CD14-positive monocyte (primary cell): ENCODE measurements around the gene DOCK3. TPM values are rescaled to one million over a fixed set of nuclear protein-coding genes. Genes with fewer than 3 reads are reported as not detected.
A peak's percentile ranks its signal among the peaks of the same experiment; 100 is the strongest.

ENCODE experiments used
- DNase-seq, 3 donors: peaks; one replicate each; pipeline ENCODE4 v3.0.0-alpha.2; 2011 to 2022
- H2AFZ ChIP-seq: 2 replicates; pipeline ENCODE4 v1.6.0; 2012; ENCODE audit warnings: mild to moderate bottlenecking, low read depth, low read length, inconsistent platforms; ENCODE audit not compliant: insufficient read depth, poor library complexity, severe bottlenecking
- H3K27ac ChIP-seq, 2 donors: 1 replicate in 1 of 2; 2 replicates in 1 of 2; pipeline ENCODE4 v1.5.1; 2012 to 2013; ENCODE audit warnings: low read length in 2 of 2, control low read depth in 1 of 2, inconsistent platforms in 1 of 2, low read depth in 1 of 2, mild to moderate bottlenecking in 1 of 2
- H3K27me3 ChIP-seq, 2 donors: one replicate each; pipeline versions ENCODE4 v1.6.0 to v1.6.1; 2011 to 2013; ENCODE audit warnings: low read length in 2 of 2; ENCODE audit not compliant: control insufficient read depth in 2 of 2, insufficient read depth in 2 of 2
- H3K36me3 ChIP-seq, 2 donors: replicated peaks in 1 of 2; 1 replicate in 1 of 2; 2 replicates in 1 of 2; pipeline versions ENCODE4 v1.5.1 to v1.6.1; 2012 to 2013; ENCODE audit warnings: low read length in 2 of 2, control low read depth in 1 of 2, inconsistent platforms in 1 of 2, mild to moderate bottlenecking in 1 of 2; ENCODE audit not compliant: insufficient read depth in 2 of 2, control insufficient read depth in 1 of 2
- H3K4me1 ChIP-seq, 2 donors: 1 replicate in 1 of 2; 2 replicates in 1 of 2; pipeline versions ENCODE4 v1.5.1 to v1.6.1; 2012 to 2013; ENCODE audit warnings: low read length in 2 of 2, control low read depth in 1 of 2, inconsistent platforms in 1 of 2, mild to moderate bottlenecking in 1 of 2, moderate library complexity in 1 of 2; ENCODE audit not compliant: insufficient read depth in 2 of 2, control insufficient read depth in 1 of 2
- H3K4me2 ChIP-seq: replicated peaks from 2 replicates; pipeline ENCODE3; 2012; ENCODE audit warnings: low read length, moderate library complexity, mild to moderate bottlenecking; ENCODE audit not compliant: poor library complexity, severe bottlenecking; ENCODE audit errors: extremely low read depth
- H3K4me3 ChIP-seq, 3 experiments: fragments of 200-600 bp in 1 of 3; sonication (generic) in 1 of 3; replicated peaks in 1 of 3; 1 replicate in 2 of 3; 2 replicates in 1 of 3; pipeline ENCODE4 v1.5.1; 2011 to 2013; ENCODE audit warnings: low read length in 3 of 3, mild to moderate bottlenecking in 3 of 3, control low read depth in 2 of 3, low read depth in 2 of 3, inconsistent platforms in 1 of 3, moderate library complexity in 1 of 3
- H3K79me2 ChIP-seq: 2 replicates; pipeline ENCODE4 v1.6.0; 2012; ENCODE audit warnings: mild to moderate bottlenecking, control low read depth, inconsistent platforms, low read length, moderate library complexity; ENCODE audit not compliant: insufficient read depth
- H3K9ac ChIP-seq: 2 replicates; pipeline ENCODE4 v1.6.0; 2017; ENCODE audit warnings: low read length, mild to moderate bottlenecking; ENCODE audit not compliant: insufficient read depth, poor library complexity, severe bottlenecking
- H3K9me3 ChIP-seq, 2 donors: replicated peaks in 1 of 2; 1 replicate in 1 of 2; 2 replicates in 1 of 2; pipeline versions ENCODE4 v1.5.1 to v1.6.1; 2012 to 2013; ENCODE audit warnings: low read length in 2 of 2, control low read depth in 1 of 2; ENCODE audit not compliant: control insufficient read depth in 1 of 2, insufficient read depth in 1 of 2
- H4K20me1 ChIP-seq: 2 replicates; pipeline ENCODE4 v1.6.0; 2012; ENCODE audit warnings: mild to moderate bottlenecking, low read length, control low read depth, moderate library complexity; ENCODE audit not compliant: insufficient read depth
- H3K27ac Mint-ChIP-seq, 7 donors: one replicate each; pipeline ENCODE4 v1.8.0; 2020; ENCODE audit warnings: mild to moderate bottlenecking in 7 of 7, mixed read lengths in 7 of 7, moderate library complexity in 6 of 7, inconsistent platforms in 2 of 7
- H3K27me3 Mint-ChIP-seq, 3 donors: one replicate each; pipeline ENCODE4 v1.8.0; 2021 to 2022; ENCODE audit warnings: low read depth in 3 of 3, mild to moderate bottlenecking in 3 of 3, mixed read lengths in 3 of 3, moderate library complexity in 3 of 3, inconsistent platforms in 1 of 3
- H3K36me3 Mint-ChIP-seq, 2 donors: one replicate each; pipeline ENCODE4 v1.8.0; 2020; ENCODE audit warnings: mixed read lengths in 2 of 2, inconsistent platforms in 1 of 2, mild to moderate bottlenecking in 1 of 2
- H3K4me1 Mint-ChIP-seq: one replicate; pipeline ENCODE4 v1.8.0; 2020; ENCODE audit warnings: mild to moderate bottlenecking, mixed read lengths
- H3K4me3 Mint-ChIP-seq, 2 donors: one replicate each; pipeline ENCODE4 v1.8.0; 2020; ENCODE audit warnings: mild to moderate bottlenecking in 2 of 2, mixed read lengths in 2 of 2, moderate library complexity in 1 of 2
- H3K9me3 Mint-ChIP-seq, 7 donors: one replicate each; pipeline ENCODE4 v1.8.0; 2020 to 2022; ENCODE audit warnings: mixed read lengths in 7 of 7, mild to moderate bottlenecking in 6 of 7, moderate library complexity in 6 of 7, inconsistent platforms in 2 of 7
- CTCF ChIP-seq: fragments of 200-600 bp; IDR thresholded peaks from one replicate; pipeline ENCODE4 v1.8.0; 2022; ENCODE audit warnings: antibody characterized with exemption, mild to moderate bottlenecking
- WGBS: methylation state at CpG from one replicate; pipeline ENCODE4 v1.1.5; 2013; ENCODE audit warnings: missing lambda C conversion rate; ENCODE audit not compliant: insufficient coverage; 5-methylcytosine and 5-hydroxymethylcytosine counted together
- intact Hi-C, 2 donors: fragments of 100-400 bp; cut with micrococcal nuclease; formaldehyde crosslinking; loops; one replicate each; pipeline versions ENCODE4 v1.15.0 to v1.15.1; 2023
- polyA plus RNA-seq, 3 donors: library from polyadenylated mRNA; depleted of rRNA in 1 of 3; unstranded in 2 of 3; stranded (reverse) in 1 of 3; fragments of 300-500 nt in 2 of 3; fragments of >200 nt in 1 of 3; fragmentation: Illumina TruSeq in 2 of 3; gene quantifications; 1 replicate in 2 of 3; 2 replicates in 1 of 3; pipeline ENCODE4 v1.2.3, GENCODE V29; 2012 to 2021

Gene DOCK3
- polyA plus RNA-seq, 3 donors = 0.03 TPM; not detected in 1

DNA sequence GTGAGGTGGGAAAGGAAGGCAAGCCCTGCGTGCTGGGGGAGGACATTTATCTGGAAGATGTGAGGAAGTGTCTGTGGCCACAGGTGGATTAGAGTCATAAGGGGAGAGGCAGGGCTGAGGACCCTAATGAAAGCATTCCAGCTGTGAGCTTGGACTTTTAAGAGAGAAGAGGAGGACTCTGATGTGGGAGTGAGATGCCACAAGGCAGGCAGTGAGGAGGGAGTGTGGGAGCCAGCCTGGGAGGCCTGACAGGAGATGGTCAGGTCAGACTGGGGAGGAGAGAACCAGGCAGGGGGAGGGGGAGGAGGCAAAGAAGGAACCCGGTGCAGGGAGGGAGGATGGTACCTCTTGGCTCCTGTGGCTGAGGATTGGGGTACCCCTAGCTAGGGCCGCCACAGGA, 36.8 kb upstream of the DOCK3 start:
- H3K4me3 ChIP-seq = no peak overlapping the region
- H3K4me2 ChIP-seq = no peak overlapping the region
- 38% methylated on average over 3 of the region's 3 CpGs for WGBS
- no peak overlapping the region for H3K9ac ChIP-seq
- no peak for DNase-seq
- H3K4me1 Mint-ChIP-seq = peaks cover 36% of the 10 kb centered on the region
- H3K4me3 Mint-ChIP-seq = no peak overlapping the region
- H3K9me3 Mint-ChIP-seq = peaks cover 0 to 4% (median 0%) of the 10 kb centered on the region in 7 donors
- peak overlapping the region in 5 of 7 donors; percentile 6 to 92 (median 74) for H3K27ac Mint-ChIP-seq
- H3K27me3 Mint-ChIP-seq = no peaks in the 10 kb centered on the region
- H3K27ac ChIP-seq = peak overlapping the region in 1 of 2 donors; percentile 50
- peaks cover 96% of the 10 kb centered on the region for H3K79me2 ChIP-seq
- intact Hi-C loops = no loop called here
- peaks cover 12 to 25% of the 10 kb centered on the region in 2 donors for H3K4me1 ChIP-seq
- H4K20me1 ChIP-seq = peaks cover 100% of the 10 kb centered on the region
- H3K36me3 Mint-ChIP-seq = peaks cover 58 to 75% of the 10 kb centered on the region in 2 donors
- H2AFZ ChIP-seq = no peak overlapping the region
- peaks cover 52 to 72% of the 10 kb centered on the region in 2 donors for H3K36me3 ChIP-seq
- H3K27me3 ChIP-seq = no peaks in the 10 kb centered on the region
- no peak for TF ChIP-seq CTCF
- H3K9me3 ChIP-seq = no peaks in the 10 kb centered on the region

DNA sequence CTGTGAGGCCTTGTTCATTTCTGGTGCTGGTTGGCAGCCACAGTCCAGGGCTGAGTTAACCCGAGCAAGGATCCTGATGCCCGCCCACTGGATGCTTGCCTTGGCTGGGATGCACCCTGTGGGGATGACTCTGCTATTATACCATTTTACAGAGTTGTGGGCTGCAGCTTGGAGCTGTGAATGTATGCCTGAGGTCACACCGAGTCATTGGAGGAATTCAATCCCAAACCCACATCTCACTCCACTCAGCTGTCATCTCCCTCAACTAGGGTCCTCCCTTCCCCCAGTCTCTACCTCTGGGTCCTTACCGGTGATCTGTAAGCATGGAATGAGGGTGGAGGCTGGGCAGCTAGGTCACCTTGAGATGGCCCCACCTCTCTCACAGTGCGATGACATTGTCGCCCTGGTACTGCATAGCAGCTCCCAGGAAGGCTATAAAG, 35.7 kb upstream of the DOCK3 start:
- peaks cover 1 to 13% of the 10 kb centered on the region in 2 donors for H3K4me1 ChIP-seq
- H4K20me1 ChIP-seq = peaks cover 100% of the 10 kb centered on the region
- H3K9me3 ChIP-seq = no peaks in the 10 kb centered on the region
- Mint-ChIP-seq H3K9me3 (peaks cover 0 to 2% (median 0%) of the 10 kb centered on the region in 7 donors), H3K27me3 (no peaks in the 10 kb centered on the region), H3K36me3 (peaks cover 65 to 79% of the 10 kb centered on the region in 2 donors), H3K4me3 (no peak overlapping the region), H3K27ac (peak overlapping the region in 5 of 7 donors; percentile 17 to 80 (median 33)), H3K4me1 (peaks cover 24% of the 10 kb centered on the region)
- peak overlapping the region in 1 of 2 donors; percentile 50 for H3K27ac ChIP-seq
- no peak overlapping the region for H3K4me3 ChIP-seq
- no peak for DNase-seq
- H2AFZ ChIP-seq = no peak overlapping the region
- H3K36me3 ChIP-seq = peaks cover 63 to 80% of the 10 kb centered on the region in 2 donors
- no peak overlapping the region for H3K4me2 ChIP-seq
- peaks cover 93% of the 10 kb centered on the region for H3K79me2 ChIP-seq
- TF ChIP-seq CTCF = no peak
- H3K9ac ChIP-seq = no peak overlapping the region
- WGBS = no CpG with 5 or more reads among the region's 6 CpGs
- no peaks in the 10 kb centered on the region for H3K27me3 ChIP-seq
- intact Hi-C loops = no loop called here
